HUDEP-2 (cell line): ENCODE measurements around the gene HSPA12B.
"Not testable (repeated sequence)": the region's sequence is repeated elsewhere in the genome, so short reads cannot be mapped to it uniquely, and the experiment has no call there.

Experiments used
- DNase-seq, 76 experiments: peaks; one replicate each; lab custom pipeline; 2025; ENCODE audit not compliant: unreplicated experiment in 76 of 76; lab: John Stamatoyannopoulos, UW

HSPA12B gene

DNA sequence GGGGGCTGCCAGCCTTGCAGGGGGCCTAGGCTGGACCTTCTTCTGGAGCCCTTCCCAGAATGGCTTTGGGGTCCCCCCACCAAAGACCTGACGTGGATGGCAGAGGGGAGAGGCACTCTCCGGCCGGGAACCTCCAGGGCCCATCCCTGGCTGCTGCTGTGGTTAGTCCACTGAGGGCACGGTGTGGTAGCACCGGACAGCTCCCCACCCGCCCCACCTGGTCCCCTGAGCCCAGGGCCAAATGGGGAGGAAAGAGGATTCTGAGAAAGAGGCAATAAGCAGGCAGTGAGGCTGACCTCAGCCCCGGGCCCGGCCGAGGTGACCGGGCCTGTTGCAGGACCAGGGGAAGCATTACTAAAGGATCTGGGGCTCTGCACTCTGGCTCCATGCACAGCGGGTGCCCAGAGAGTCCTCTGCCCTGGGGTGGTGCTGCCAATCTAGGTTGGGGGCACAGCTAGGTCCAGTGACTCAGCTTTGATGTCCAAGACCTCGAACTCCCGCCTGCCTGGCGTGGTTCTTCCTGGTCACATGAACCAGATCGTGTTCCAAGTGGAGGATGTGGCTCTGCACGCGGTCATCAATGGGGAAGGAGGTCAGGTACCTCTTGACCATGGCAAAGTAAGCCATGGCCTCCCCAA, 51.9 kb downstream of the HSPA12B start:
- DNase-seq = no peak

GRCh38 chr20:3784863-3785239, 52.4 kb downstream of the HSPA12B start:
- DNase-seq = no peak

DNA sequence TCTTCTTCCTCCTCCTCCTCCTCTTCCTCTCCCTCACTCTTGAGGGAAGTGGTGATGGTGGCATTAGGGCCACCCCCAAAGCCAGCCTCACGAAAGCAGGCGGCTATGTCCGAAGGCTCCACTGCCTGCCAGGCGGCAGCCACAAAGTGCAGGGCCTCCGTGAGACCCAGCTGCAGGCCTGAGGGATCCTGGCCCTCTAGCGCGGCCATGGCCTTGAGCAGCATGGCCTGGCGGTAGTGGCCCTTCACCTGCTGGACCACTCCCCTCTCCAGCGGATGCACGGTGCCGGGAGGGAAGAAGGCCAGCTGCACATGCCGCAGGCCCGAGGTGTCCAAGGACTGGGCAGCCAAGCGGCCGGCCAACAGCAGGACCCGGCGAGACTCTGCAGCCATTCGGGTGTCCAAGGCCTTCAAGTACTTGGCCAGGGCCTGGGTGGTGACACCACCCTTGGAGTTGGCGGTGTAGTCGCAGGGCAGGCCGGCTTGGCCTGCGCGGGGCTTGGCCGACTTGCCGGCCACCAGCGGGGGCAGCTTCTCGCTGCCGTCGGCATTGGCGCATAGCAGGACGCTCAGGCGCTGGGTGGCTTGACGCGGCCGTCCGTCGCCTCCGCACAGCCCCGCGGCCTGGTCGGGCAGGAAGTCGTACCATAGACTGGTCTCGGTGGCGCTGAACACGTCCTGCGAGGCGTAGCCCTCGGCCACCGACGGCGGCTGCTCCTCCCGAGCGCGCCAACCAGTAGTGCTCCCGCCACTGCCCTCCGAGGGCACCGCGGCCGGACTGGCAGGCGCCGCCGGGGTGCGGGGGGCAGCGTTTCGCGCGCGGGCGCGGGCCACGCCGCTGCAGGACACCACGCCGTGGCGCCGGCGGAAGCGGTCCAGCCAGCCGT, 53.0 kb downstream of the HSPA12B start:
- no peak for DNase-seq

GRCh38 chr20:3786126-3786484, 53.6 kb downstream of the HSPA12B start:
- peak in 24 of 76 experiments; percentile 4 to 44 (median 22) for DNase-seq

DNA sequence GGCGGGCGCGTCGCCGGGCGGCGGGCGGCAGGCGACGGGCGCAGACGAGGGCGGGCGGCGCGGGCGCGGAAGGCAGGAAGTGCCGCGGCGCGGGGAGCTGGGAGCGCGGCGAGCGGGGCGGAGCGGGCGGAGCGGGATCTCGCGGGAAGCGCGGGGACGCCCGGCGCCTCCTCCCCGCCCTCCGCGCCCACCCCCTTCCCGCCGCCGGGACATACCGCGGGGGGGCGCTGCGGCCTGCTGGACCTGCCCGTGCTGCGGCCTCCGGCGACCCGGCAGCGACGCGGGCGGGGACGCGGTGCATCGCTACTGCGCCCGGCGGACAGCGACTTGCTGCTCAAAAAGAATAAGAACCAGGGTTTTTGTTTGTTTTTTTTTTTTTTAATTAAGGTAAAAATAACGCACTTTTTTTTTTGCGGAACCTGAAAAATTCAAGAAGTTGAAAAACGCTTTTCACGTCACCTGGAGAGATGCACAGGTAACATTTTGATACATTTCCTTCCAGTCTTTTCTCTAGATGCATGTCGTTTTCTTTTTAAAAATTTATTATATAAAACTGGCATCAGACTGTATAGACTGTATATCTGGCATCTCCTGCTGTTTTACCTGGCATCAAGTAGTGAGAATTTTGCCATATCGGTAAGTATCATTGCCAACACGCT, 54.3 kb downstream of the HSPA12B start, which contains the start of gene CENPB:
CENPB (minus strand) TSS at position 76 of the 659 bp plus-strand sequence. CDS start 257 bp downstream, outside the sequence.
- DNase-seq = peak in 69 of 76 experiments; percentile 19 to 92 (median 77)

DNA sequence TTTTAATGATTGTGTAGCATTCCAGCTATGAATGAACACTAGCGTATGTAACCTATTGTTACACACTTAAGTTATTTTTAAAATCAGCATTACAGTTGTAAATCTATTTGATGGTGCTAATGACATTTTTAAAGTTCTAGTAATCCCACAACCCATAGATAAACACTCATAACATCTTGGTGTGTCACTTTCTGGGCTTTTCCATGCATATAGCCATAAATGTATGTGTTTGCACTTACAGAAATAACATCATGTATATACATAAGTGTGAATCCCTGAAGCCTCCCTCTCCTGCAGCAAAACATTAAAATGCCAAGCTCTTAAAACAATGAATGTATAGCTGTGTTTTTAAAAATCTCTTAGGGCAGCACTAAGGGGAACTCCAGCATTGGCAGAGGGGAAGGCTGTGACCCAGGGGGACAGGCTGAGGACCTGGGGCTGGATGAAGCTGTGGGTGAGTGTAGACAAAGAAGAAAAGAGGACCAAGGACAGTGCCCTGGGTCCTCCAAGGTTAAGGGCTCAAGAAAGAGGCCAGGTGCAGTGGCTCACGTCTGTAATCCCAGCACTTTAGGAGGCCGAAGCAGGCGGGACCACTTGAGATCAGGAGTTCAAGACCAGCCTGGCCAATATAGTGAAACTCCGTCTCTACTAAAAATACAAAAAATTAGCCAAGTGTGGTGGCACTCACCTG, 55.0 kb downstream of the HSPA12B start:
- no peak for DNase-seq

- DNase-seq = peak in 12 of 76 experiments; percentile 7 to 39 (median 17)
Observed at GRCh38 chr20:3788685-3789155, 56.2 kb downstream of the HSPA12B start.

DNA sequence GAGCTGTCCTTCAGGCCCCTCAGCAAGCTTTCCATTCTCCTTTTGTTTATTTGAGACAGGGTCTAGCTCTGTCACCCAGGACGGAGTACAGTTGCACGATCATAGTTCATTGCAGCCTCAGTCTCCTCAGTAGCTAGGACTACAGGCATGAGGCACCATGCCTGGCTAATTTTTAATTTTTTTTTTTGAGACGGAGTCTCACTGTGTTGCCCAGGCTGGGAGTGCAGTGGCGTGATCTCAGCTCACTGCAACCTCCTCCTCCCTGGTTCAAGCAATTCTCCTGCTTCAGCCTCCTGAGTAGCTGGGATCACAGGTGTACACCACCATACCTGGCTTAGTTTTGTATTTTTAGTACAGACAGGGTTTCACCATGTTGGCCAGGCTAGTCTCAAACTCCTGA, 56.7 kb downstream of the HSPA12B start:
- not testable (repeated sequence) for DNase-seq

GRCh38 chr20:3794168-3794567, 61.7 kb downstream of the HSPA12B start:
- DNase-seq = not testable (repeated sequence)

- no peak for DNase-seq
Observed at GRCh38 chr20:3794701-3795420, 62.4 kb downstream of the HSPA12B start.

DNA sequence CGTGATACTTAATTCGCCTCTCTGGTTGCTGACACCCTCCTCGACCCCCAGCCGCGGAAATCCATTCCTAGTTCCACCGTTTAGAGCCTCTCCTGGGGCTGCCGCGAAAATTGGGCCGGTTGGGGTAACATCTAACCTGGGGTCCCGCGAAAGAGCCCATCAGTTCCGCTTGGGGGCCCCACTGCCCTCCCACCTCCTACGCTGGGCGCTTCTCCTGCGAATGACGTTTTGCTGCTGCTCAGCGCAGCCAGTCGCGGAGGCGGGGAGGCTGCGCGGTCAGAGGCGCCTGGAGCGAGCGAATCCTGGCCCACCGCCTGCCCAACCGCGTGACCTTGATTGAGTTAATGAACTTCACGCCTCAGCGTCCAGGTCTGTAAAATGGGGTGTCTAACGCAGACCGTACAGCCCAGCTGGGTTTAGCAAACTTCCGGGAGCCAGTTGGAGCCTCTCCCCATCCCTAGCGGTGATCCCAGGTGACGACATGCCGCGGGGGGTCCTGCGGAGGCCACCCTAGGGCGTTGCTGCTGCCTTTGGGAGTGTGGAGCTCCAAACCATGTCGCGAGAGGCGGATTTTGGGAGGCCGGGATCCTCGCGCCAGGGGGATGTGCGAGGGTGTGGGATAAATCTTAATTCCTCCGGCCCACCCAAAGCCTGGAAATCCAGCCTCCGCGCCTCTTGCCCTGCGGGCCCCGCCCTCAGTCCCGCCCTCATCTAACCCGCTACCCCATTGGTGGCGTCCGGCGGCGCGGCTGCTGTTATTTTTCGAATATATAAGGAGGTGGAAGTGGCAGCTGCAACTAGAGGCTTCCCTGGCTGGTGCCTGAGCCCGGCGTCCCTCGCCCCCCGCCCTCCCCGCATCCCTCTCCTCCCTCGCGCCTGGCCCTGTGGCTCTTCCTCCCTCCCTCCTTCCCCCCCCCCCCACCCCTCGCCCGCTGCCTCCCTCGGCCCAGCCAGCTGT, 63.3 kb downstream of the HSPA12B start, which contains the start of gene CDC25B:
CDC25B (plus strand) TSS at position 800 of the 958 bp plus-strand sequence. CDS start 222 bp downstream, outside the sequence.
- DNase-seq = peak in 72 of 76 experiments; percentile 39 to 94 (median 80)

GRCh38 chr20:3796477-3797225, 64.2 kb downstream of the HSPA12B start:
- no peak for DNase-seq

GRCh38 chr20:3797226-3797545, 64.7 kb downstream of the HSPA12B start:
- no peak for DNase-seq

DNA sequence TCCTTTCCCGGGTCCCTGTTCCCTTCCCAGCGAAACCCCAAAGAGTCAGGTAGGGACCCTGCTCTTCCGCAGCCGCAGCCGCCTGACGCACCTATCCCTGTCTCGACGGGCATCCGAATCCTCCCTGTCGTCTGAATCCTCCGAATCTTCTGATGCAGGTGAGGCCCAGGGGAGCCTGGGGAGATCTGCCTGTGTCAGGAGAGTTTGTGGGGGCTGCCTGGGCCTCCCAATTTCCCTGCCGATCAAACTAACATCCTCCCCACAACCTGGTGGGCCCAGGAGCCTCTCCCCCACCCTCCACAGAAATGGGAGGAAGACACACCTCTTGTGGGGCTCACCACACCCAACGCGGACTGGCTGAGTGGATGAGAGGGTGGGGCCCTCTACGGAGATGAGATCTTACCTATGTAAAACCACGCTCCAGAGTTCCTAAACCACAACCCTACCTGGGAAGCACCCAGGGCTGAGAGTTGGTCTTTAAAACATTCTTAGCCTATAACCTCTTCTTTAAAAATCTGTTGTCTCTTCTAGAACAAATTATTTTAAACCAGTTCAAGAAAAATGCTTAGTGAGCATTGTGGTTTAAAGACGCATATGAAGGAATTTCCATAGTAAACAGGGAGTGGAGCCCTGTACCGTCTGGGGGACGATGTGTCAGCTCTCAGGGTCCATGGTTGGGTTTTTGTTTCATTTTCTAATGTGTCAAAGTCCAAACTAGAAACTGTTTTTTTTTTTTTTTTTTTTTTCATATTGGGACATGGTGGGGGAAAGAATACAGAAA, 65.3 kb downstream of the HSPA12B start:
- peak in 8 of 76 experiments; percentile 4 to 31 (median 16) for DNase-seq

DNA sequence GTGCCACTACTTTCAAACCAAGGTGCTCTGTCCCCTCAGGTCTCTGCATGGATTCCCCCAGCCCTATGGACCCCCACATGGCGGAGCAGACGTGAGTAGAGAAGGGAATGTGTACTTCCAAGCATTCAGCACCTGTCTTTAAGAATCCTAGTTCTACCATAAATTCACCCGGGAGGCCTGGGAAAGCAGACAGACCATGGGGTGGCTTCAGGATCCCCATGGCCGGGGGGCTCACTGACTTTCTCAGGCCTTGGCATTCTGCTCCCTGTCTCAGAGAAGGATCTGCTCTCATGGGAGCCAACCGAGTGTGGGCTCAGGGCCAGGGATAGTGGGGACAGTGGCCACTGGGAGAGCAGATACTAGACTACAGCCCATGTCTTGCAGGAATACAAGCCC, 65.9 kb downstream of the HSPA12B start:
- no peak for DNase-seq

GRCh38 chr20:3798908-3799248, 66.4 kb downstream of the HSPA12B start:
- no peak for DNase-seq

- DNase-seq = no peak
Observed at GRCh38 chr20:3800256-3800877, 67.9 kb downstream of the HSPA12B start.
